Osteocyte (in vitro differentiated cells): ENCODE measurements around the gene PACSIN2. TPM values are rescaled to one million over a fixed set of nuclear protein-coding genes. Genes with fewer than 3 reads are reported as not detected.

Experiments used
- DNase-seq: peaks from one replicate; pipeline ENCODE4 v3.0.0; 2021; ENCODE audit warnings: mixed read lengths; ENCODE audit not compliant: unreplicated experiment; ENCODE audit errors: extremely low spot score
- H3K27ac Mint-ChIP-seq: one replicate; pipeline ENCODE4 v1.8.0; 2021; ENCODE audit warnings: mild to moderate bottlenecking, mixed read lengths; ENCODE audit not compliant: unreplicated experiment
- H3K27me3 Mint-ChIP-seq: one replicate; pipeline ENCODE4 v1.8.0; 2021; ENCODE audit warnings: mixed read lengths; ENCODE audit not compliant: unreplicated experiment
- H3K36me3 Mint-ChIP-seq: one replicate; pipeline ENCODE4 v1.8.0; 2021; ENCODE audit warnings: mixed read lengths; ENCODE audit not compliant: unreplicated experiment
- H3K4me1 Mint-ChIP-seq: one replicate; pipeline ENCODE4 v1.8.0; 2021; ENCODE audit warnings: mixed read lengths; ENCODE audit not compliant: unreplicated experiment
- H3K4me3 Mint-ChIP-seq: one replicate; pipeline ENCODE4 v1.8.0; 2021; ENCODE audit warnings: mild to moderate bottlenecking, moderate library complexity, mixed read lengths; ENCODE audit not compliant: unreplicated experiment
- H3K9me3 Mint-ChIP-seq: one replicate; pipeline ENCODE4 v1.8.0; 2021; ENCODE audit warnings: mixed read lengths; ENCODE audit not compliant: unreplicated experiment
- total RNA-seq: library from RNA; stranded (reverse); gene quantifications from 2 replicates; pipeline ENCODE4 v1.2.1, GENCODE V29; 2021
- TF ChIP-seq, protein P1 (sequence below): fragments of 200-600 bp; sonication (generic); IDR thresholded peaks from 2 replicates; pipeline ENCODE4 v1.5.0; 2021; ENCODE audit warnings: antibody characterized with exemption, mild to moderate bottlenecking, moderate library complexity

PACSIN2 gene
- total RNA-seq, 1 donor from 2014 or later: 51.7 TPM

DNA sequence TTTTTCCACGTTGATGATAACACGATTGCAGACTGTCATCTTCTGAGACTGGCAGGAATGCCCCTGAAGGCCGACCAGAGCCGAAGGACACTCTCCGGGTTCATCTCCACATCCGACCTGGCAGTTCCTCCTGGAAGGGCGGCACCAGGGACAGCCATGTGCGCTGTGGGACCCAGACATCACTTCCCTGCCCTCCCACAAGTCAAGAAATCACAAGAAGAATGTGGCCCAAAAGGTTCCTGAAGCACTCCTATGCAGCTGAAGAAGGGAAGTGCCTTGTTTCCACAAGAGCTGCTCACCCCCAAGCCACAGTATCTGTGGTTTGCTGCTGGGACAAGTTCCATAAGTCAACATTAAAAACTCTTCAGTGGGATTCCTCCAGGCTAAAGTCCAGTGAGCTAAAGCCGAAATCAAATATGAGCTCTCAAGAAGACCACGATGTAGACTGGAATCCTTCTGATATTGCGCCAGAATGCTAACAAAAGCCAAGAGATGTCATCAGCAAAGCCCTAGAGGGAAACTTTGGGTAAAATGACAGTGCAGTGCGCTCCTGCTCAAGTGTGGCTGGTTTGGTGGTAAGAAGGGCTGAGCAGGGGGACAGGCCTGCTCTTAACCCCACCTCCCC, 21.2 kb downstream of the PACSIN2 start:
- H3K36me3 Mint-ChIP-seq: peaks cover 4% of the 10 kb centered on the region
- peaks cover 69% of the 10 kb centered on the region for H3K4me1 Mint-ChIP-seq
- DNase-seq: no peak
- no peak overlapping the region for H3K4me3 Mint-ChIP-seq
- H3K27ac Mint-ChIP-seq: peak overlapping the region; percentile 96
- TF ChIP-seq, protein P1, sequence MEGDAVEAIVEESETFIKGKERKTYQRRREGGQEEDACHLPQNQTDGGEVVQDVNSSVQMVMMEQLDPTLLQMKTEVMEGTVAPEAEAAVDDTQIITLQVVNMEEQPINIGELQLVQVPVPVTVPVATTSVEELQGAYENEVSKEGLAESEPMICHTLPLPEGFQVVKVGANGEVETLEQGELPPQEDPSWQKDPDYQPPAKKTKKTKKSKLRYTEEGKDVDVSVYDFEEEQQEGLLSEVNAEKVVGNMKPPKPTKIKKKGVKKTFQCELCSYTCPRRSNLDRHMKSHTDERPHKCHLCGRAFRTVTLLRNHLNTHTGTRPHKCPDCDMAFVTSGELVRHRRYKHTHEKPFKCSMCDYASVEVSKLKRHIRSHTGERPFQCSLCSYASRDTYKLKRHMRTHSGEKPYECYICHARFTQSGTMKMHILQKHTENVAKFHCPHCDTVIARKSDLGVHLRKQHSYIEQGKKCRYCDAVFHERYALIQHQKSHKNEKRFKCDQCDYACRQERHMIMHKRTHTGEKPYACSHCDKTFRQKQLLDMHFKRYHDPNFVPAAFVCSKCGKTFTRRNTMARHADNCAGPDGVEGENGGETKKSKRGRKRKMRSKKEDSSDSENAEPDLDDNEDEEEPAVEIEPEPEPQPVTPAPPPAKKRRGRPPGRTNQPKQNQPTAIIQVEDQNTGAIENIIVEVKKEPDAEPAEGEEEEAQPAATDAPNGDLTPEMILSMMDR: no peak
- no peaks in the 10 kb centered on the region for H3K9me3 Mint-ChIP-seq
- no peaks in the 10 kb centered on the region for H3K27me3 Mint-ChIP-seq

DNA sequence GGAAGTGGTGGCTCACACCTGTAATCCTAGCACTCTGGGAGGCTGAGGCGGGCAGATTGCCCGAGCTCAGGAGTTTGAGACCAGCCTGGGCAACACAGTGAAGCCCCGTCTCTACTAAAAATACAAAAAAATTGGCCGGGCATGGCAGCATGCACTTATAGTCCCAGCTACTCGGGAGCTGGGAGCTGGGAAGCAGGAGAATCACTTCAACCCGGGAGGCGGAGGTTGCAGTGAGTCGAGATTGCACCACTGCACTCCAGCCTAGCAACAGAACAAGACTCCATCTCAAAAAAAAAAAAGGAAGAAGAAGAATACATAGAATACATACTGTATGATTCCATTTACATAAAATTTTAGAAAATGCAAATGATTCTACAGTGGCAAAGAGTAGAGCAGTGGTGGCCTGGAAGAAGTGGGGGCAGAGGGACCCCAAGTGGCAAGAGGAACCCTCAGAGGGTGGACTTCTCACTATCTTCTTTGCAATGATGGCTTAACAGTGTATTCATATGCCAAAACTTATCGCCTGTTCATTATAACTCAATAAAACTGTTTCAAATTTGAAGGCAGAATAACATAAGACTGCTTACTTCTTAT, 22.0 kb downstream of the PACSIN2 start:
- H3K4me1 Mint-ChIP-seq: peaks cover 68% of the 10 kb centered on the region
- H3K27ac Mint-ChIP-seq: peak overlapping the region; percentile 63
- H3K4me3 Mint-ChIP-seq: no peak overlapping the region
- TF ChIP-seq, protein P1: no peak
- no peak for DNase-seq
- H3K9me3 Mint-ChIP-seq: no peaks in the 10 kb centered on the region
- H3K27me3 Mint-ChIP-seq: no peaks in the 10 kb centered on the region
- H3K36me3 Mint-ChIP-seq: no peaks in the 10 kb centered on the region

DNA sequence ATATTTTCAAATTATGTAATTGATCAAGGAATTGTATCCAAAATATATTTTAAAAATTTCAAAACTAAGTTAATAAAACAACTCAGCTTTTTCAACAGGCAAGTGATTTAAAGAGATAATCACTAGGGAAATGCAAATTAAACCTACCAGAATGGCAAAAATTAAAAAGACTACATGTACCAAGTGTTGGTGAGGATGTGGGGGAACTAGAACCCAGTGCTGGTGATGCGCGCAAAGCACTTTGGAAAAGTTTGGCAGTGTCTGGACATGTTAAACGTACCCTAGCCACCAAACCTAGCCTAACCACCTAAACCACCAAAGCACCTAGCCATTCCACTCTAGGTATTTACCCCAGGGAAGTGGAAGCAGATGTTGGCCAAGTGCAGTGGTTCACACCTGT, 22.9 kb downstream of the PACSIN2 start:
- no peak overlapping the region for H3K4me3 Mint-ChIP-seq
- H3K27ac Mint-ChIP-seq: no peak overlapping the region
- no peaks in the 10 kb centered on the region for H3K9me3 Mint-ChIP-seq
- DNase-seq: no peak
- no peaks in the 10 kb centered on the region for H3K27me3 Mint-ChIP-seq
- TF ChIP-seq, protein P1: no peak
- no peaks in the 10 kb centered on the region for H3K36me3 Mint-ChIP-seq
- H3K4me1 Mint-ChIP-seq: peaks cover 63% of the 10 kb centered on the region

DNA sequence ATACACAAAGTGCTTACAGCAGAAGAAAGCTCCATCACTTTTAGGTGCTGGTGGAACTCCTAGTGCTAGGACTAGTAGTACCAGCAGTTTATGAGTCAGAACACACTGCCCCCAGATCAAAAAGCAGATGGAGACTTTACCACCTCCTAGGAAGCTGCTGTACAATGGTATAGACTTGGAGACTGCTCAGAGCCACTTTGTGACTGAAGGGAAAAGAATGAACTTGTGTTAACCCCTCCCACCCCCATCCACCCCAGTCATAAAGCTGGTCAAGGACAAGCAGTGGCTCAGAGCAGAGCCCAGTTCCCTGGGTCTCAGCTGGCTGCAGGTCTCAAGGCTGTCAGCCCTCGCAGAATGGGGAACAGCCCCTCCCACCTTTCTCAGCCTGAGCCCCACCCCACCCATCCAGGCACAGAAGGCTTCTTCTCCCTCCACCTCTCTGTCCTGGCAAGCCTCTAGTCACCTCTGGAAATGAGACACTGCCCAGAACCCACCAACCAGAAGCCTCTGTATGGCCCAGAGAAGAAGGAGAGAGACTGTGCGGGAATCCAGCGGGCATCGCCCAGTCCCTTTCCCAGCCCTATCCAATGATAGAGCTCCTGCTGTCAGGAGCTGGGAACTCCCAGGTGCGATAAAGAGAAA, 23.8 kb downstream of the PACSIN2 start:
- DNase-seq: no peak
- no peaks in the 10 kb centered on the region for H3K9me3 Mint-ChIP-seq
- no peak overlapping the region for H3K4me3 Mint-ChIP-seq
- TF ChIP-seq, protein P1: no peak
- peak overlapping the region; percentile 51 for H3K27ac Mint-ChIP-seq
- no peaks in the 10 kb centered on the region for H3K27me3 Mint-ChIP-seq
- no peaks in the 10 kb centered on the region for H3K36me3 Mint-ChIP-seq
- H3K4me1 Mint-ChIP-seq: peaks cover 61% of the 10 kb centered on the region

DNA sequence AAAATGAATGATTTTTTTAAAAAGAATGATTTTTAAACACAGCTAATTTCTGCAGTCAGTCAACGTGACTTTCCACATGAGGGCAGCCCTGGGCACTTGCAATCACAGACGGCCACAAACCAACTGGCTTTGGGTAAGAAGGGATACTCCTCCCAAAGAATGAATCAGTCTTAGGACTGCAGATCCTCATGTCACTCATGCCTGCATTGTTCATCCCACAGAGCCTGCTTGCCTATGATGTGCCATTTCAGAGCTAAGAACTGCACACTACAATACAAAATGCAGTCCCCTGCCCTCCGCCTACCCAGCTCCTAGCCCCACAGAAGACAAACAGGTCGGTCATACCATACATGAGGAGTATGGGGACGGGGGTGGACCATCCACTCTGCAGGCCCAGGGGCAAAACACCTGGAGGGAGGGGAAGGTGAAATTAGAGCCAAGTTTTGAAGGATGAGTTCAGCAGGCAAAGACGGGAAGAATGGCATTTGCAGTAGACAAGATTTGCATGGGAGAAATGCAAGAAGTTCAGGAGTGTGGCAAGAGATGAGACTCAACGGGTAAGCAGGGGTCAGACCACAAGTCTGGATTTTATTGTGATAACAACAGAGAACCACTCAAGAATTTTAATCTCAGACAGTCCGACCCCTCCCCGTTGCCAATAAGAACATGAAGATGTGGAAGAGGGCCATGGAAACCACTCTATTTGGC, 24.7 kb downstream of the PACSIN2 start:
- H3K27ac Mint-ChIP-seq: peak overlapping the region; percentile 51
- no peaks in the 10 kb centered on the region for H3K27me3 Mint-ChIP-seq
- no peak overlapping the region for H3K4me3 Mint-ChIP-seq
- no peaks in the 10 kb centered on the region for H3K9me3 Mint-ChIP-seq
- DNase-seq: no peak
- peaks cover 64% of the 10 kb centered on the region for H3K4me1 Mint-ChIP-seq
- TF ChIP-seq, protein P1: peak; percentile 58
- no peaks in the 10 kb centered on the region for H3K36me3 Mint-ChIP-seq
